HepG2 (cell line): ENCODE measurements around the gene ARHGDIA. TPM values are rescaled to one million over a fixed set of nuclear protein-coding genes. Genes with fewer than 3 reads are reported as not detected.

Experiments
- AHR ChIP-seq: IDR thresholded peaks from 2 replicates; pipeline ENCODE4 v1.6.1; 2018; ENCODE audit warnings: missing genetic modification reagents, missing compliant biosample characterization
- FOXM1 ChIP-seq: sonication (generic); formaldehyde crosslinking; IDR thresholded peaks from 2 replicates; pipeline ENCODE4 v1.5.0; 2020; ENCODE audit warnings: missing genetic modification reagents
- FOXP4 ChIP-seq: sonication (generic); formaldehyde crosslinking; IDR thresholded peaks from 2 replicates; pipeline ENCODE4 v1.4.0; 2020; ENCODE audit warnings: missing genetic modification reagents
- GMEB1 ChIP-seq: sonication (generic); formaldehyde crosslinking; IDR thresholded peaks from 2 replicates; pipeline ENCODE4 v1.5.1; 2020; ENCODE audit warnings: missing genetic modification reagents, mild to moderate bottlenecking, borderline replicate concordance
- GZF1 ChIP-seq: sonication (generic); formaldehyde crosslinking; IDR thresholded peaks from 2 replicates; pipeline ENCODE4 v1.5.1; 2020; ENCODE audit warnings: mild to moderate bottlenecking, missing genetic modification reagents
- HNRNPLL ChIP-seq: fragments of 200-400 bp; formaldehyde crosslinking; IDR thresholded peaks from 2 replicates; pipeline ENCODE4 v1.6.1; 2017; ENCODE audit warnings: mild to moderate bottlenecking, low read depth, low read length; ENCODE audit not compliant: poor library complexity, severe bottlenecking
- HOXA3 ChIP-seq: sonication (generic); formaldehyde crosslinking; IDR thresholded peaks from 2 replicates; pipeline ENCODE4 v1.5.0; 2020; ENCODE audit warnings: missing genetic modification reagents
- HOXD1 ChIP-seq: sonication (generic); formaldehyde crosslinking; IDR thresholded peaks from 2 replicates; pipeline ENCODE4 v1.5.0; 2020; ENCODE audit warnings: missing genetic modification reagents
- IKZF5 ChIP-seq: IDR thresholded peaks from 2 replicates; pipeline ENCODE4 v1.6.1; 2018; ENCODE audit warnings: missing genetic modification reagents, mild to moderate bottlenecking, missing compliant biosample characterization
- PPARG ChIP-seq: conservative IDR thresholded peaks from 2 replicates; pipeline ENCODE4 v1.6.1; 2016; ENCODE audit warnings: missing biosample characterization, missing genetic modification reagents
- RBFOX2 ChIP-seq: fragments of 200-400 bp; formaldehyde crosslinking; IDR thresholded peaks from 2 replicates; pipeline ENCODE4 v1.6.1; 2017; ENCODE audit warnings: low read depth, mild to moderate bottlenecking, low read length
- TBL1XR1 ChIP-seq: fragments of 150-350 bp; IDR thresholded peaks from 2 replicates; pipeline ENCODE4 v1.6.1; 2014; ENCODE audit warnings: borderline replicate concordance, low read length; ENCODE audit not compliant: partially characterized antibody
- ZBTB21 ChIP-seq: sonication (generic); formaldehyde crosslinking; IDR thresholded peaks from 2 replicates; pipeline ENCODE4 v1.4.0; 2020; ENCODE audit warnings: missing genetic modification reagents
- ZC3H4 ChIP-seq: sonication (generic); formaldehyde crosslinking; IDR thresholded peaks from 2 replicates; pipeline ENCODE4 v1.4.0; 2020; ENCODE audit warnings: missing genetic modification reagents, borderline replicate concordance
- ZNF335 ChIP-seq: sonication (generic); formaldehyde crosslinking; IDR thresholded peaks from 2 replicates; pipeline ENCODE4 v1.4.0; 2020; ENCODE audit warnings: missing genetic modification reagents
- ZNF33B ChIP-seq: sonication (generic); formaldehyde crosslinking; IDR thresholded peaks from 2 replicates; pipeline ENCODE4 v1.5.1; 2020; ENCODE audit warnings: mild to moderate bottlenecking, missing genetic modification reagents
- ZNF496 ChIP-seq: sonication (generic); formaldehyde crosslinking; IDR thresholded peaks from 2 replicates; pipeline ENCODE4 v1.8.1; 2023; ENCODE audit warnings: mild to moderate bottlenecking, moderate library complexity, missing genetic modification reagents; ENCODE audit not compliant: insufficient replicate concordance
- ZNF501 ChIP-seq: sonication (generic); formaldehyde crosslinking; IDR thresholded peaks from 2 replicates; pipeline ENCODE4 v1.5.1; 2020; ENCODE audit warnings: mild to moderate bottlenecking, moderate library complexity, missing genetic modification reagents
- ZNF670 ChIP-seq: sonication (generic); formaldehyde crosslinking; IDR thresholded peaks from 2 replicates; pipeline ENCODE4 v1.8.0; 2022; ENCODE audit warnings: mild to moderate bottlenecking, missing genetic modification reagents, borderline replicate concordance
- ZNF746 ChIP-seq: sonication (generic); formaldehyde crosslinking; IDR thresholded peaks from 2 replicates; pipeline ENCODE4 v1.8.0; 2022; ENCODE audit warnings: mild to moderate bottlenecking, missing genetic modification reagents
- ZNF761 ChIP-seq: sonication (generic); formaldehyde crosslinking; conservative IDR thresholded peaks from 2 replicates; pipeline ENCODE4 v1.4.0; 2020; ENCODE audit warnings: mild to moderate bottlenecking, missing genetic modification reagents
- ZNF780A ChIP-seq: sonication (generic); formaldehyde crosslinking; IDR thresholded peaks from 2 replicates; pipeline ENCODE4 v1.8.0; 2022; ENCODE audit warnings: mild to moderate bottlenecking, missing genetic modification reagents, moderate library complexity
- ZNF816 ChIP-seq: sonication (generic); formaldehyde crosslinking; IDR thresholded peaks from 2 replicates; pipeline ENCODE4 v1.8.0; 2022; ENCODE audit warnings: missing genetic modification reagents, mild to moderate bottlenecking, borderline replicate concordance
- polyA plus RNA-seq, 8 experiments: library from polyadenylated mRNA; depleted of rRNA in 3 of 8; stranded (reverse) in 7 of 8; unstranded in 1 of 8; fragments of >200 nt; fragmentation: Illumina TruSeq in 4 of 8; extraction: Trizol in 4 of 8; gene quantifications; 2 replicates each; pipeline versions ENCODE4 v1.2.1 to v1.2.3, GENCODE V29; 2011 to 2016; ENCODE audit warnings: low read depth in 4 of 8, missing spikeins in 1 of 8, mixed read lengths in 1 of 8; ENCODE audit not compliant: insufficient read depth in 1 of 8
- total RNA-seq, 5 experiments: library from RNA; depleted of rRNA; stranded (reverse); fragments of >200 nt; fragmentation: Illumina TruSeq; extraction: Trizol; gene quantifications; 2 replicates each; pipeline ENCODE4 v1.2.3, GENCODE V29; 2016; ENCODE audit warnings: low read depth in 1 of 5

The ARHGDIA gene
- total and polyA plus RNA-seq, 2 of the 13 experiments (the other 11 are each of a cell fraction or from before 2014, with no cell fraction given), result 40.0 to 64.0 TPM

GRCh38 chr17:81870131-81870980 is 781 bp downstream of the ARHGDIA start (continued):
- 0 out of 2 replicates have a peak, but pooled peaks have one; percentile 20 for TF ChIP-seq ZNF746 (CRISPR knock-in tag)
- no peak for TF ChIP-seq GZF1 (CRISPR knock-in tag)
- TF ChIP-seq IKZF5 (CRISPR knock-in tag), result no peak
- 0 out of 2 replicates have a peak, but pooled peaks have one; percentile 25 for TF ChIP-seq ZNF33B (CRISPR knock-in tag)
- TF ChIP-seq ZNF816 (CRISPR knock-in tag), result no peak
- 0 out of 2 replicates have a peak, but pooled peaks have one; percentile 36 for TF ChIP-seq ZBTB21 (CRISPR knock-in tag)
- TF ChIP-seq ZNF780A (CRISPR knock-in tag), result 0 out of 2 replicates have a peak, but pooled peaks have one; percentile 65
- TF ChIP-seq RBFOX2, result peak; percentile 11; the same call in 1 of the 2 replicates
- no peak for TF ChIP-seq HNRNPLL
- TF ChIP-seq ZNF761 (CRISPR knock-in tag), result peak; percentile 21
- TF ChIP-seq AHR (CRISPR knock-in tag), result 0 out of 2 replicates have a peak, but pooled peaks have one; percentile 20
- 0 out of 2 replicates have a peak, but pooled peaks have one; percentile 8 for TF ChIP-seq PPARG (CRISPR knock-in tag)
- peak; percentile 29 for TF ChIP-seq TBL1XR1
- no peak for TF ChIP-seq FOXM1 (CRISPR knock-in tag)
- no peak for TF ChIP-seq HOXD1 (CRISPR knock-in tag)
- peak; percentile 32; the same call in 1 of the 2 replicates for TF ChIP-seq HOXA3
- no peak for TF ChIP-seq FOXP4 (CRISPR knock-in tag)
- no peak for TF ChIP-seq GMEB1 (CRISPR knock-in tag)
- peak; percentile 58; the same call in 1 of the 2 replicates for TF ChIP-seq ZNF670 (CRISPR knock-in tag)
- 0 out of 2 replicates have a peak, but pooled peaks have one; percentile 29 for TF ChIP-seq ZNF335 (CRISPR knock-in tag)
- TF ChIP-seq ZNF501 (CRISPR knock-in tag), result 0 out of 2 replicates have a peak, but pooled peaks have one; percentile 16
- peak; percentile 32; the same call in 1 of the 2 replicates for TF ChIP-seq ZC3H4 (CRISPR knock-in tag)
- no peak for TF ChIP-seq ZNF496 (CRISPR knock-in tag)
